CD4-positive, alpha-beta T cell treated with Interleukin-15 for 1 hour (primary cell): ENCODE results near the gene C1QTNF8.

ENCODE experiments used
- DNase-seq: peaks from one replicate; pipeline ENCODE4 v3.0.0-alpha.2; 2020

The C1QTNF8 gene, protein sequence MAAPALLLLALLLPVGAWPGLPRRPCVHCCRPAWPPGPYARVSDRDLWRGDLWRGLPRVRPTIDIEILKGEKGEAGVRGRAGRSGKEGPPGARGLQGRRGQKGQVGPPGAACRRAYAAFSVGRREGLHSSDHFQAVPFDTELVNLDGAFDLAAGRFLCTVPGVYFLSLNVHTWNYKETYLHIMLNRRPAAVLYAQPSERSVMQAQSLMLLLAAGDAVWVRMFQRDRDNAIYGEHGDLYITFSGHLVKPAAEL

DNA sequence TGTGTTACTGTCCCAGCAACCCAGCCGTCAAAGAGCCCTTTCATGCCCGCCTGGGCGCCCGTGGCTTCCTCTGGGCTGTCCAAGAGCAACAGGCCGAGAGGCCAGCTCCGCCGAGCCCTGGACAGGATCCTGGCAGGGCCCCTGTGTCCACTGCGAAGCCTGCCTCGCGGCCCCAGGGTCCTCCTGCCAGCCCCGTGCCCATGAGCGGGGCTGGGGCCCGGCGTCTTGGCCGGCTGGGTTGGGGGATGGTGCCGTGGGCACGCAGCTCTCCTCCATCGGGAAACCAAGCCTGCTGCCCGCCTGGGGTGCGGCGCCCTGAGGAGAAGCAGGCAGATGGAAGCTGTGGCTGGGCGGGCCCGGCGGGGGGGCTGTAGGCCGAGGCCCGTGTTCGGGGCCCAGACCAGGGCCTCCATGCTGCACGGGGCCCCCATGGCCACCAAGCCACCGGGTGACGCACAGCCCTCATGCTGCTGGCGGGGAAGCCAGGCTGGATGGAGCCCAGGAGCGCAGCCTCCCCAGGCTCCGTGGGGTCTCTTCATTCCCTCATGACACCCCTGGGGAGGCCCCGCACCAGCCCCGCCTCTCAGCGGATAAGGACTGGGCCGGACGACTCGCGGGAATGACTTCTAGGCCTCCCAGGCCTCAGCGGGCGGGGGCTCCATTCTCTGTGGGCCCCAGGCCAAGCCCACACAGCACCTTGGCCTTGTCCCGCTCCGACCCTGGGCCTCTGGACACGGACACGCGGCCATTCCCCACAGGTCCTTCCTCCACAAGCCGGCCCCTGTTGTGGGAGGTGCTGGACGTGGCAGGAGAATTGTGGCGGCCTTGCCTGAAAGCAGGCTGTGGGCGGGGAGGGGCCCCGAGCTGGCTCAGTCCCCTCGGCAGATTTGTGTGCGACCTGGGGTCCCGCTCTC is at the start of gene C1QTNF8:
TSS of gene C1QTNF8 (minus strand) at position 76 of the 914 bp plus-strand sequence. CDS start 1,322 bp downstream, outside the sequence.
- no peak for DNase-seq

DNA sequence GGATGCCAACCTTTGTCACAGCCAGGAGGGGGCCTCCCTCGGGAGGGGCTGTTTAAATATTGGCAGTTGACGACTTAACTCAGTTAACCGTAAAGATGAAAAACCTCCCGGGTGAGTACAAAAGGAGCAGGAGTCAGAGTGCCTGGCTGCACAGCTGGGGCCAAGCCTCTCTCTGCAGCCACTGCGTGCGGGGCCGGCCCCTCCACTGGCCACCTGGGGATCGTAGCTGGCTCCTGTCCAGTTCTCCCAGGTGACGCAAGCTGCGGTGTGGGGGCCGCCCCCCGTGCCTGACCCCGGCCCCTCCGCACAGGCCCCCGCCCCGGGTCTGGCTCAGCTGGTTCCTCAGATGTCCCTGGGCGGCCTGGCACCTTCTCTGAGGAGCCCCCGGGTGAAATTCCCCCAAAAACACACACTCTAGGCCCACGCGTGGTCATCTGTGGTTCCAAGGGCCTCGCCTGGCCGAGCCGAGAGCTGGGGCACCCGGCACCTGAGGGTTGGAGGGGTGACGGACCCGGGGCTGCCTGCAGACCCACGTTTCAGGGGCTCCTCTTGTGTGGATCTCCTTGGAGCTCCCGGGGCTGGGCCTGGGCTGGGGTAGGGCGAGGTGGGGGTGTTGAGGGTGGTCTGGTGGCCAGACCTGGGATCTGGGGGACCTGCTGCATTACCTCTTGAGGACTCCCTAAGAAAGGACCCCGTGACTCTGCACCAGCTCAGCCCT is 49.5 kb upstream of the C1QTNF8 start:
- DNase-seq, result no peak

DNA sequence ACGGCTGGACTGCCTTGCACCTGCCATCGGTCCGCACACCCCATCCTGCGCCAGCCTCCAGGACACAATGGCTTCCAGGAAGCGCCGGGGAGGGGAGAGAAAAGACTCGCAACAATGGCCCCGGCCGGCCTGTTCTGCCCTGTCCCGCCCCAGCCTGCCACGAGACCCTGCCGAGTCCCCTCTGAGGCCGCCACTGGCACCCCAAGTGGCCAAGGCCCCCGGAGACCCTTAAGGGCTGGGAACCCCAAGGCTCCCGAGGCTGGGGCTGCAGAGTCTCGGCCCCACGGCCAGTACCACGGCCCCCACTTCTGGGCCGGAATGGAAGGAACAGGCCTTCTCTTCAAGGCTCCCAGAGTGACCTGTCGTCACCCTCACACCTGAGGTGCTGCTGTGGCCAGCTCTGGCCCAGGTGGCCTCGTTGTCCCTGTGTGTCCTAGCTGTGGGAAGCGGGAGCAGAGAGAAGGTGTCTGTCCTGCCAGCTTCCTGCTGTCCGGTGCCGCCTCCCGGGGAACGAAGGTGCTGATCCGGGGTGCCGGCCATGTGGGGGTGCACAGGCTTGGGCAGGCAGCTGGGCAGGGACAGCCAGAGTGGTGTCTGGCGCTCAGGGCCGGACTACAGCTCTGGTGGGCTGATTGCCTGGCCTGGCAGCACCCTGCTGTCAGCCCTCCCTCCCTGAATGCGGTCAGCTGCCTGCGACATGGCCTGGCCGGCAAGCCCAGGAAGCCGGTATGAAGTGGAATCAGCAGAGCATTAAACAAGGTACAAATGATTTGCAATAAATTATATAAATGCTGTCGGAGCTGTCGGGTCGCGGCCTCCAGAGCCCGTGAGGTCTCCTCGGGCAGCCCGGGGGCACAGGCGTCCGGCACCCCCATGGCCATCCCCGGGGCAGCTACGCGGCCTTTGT is 48.7 kb upstream of the C1QTNF8 start:
- DNase-seq, result no peak

DNA sequence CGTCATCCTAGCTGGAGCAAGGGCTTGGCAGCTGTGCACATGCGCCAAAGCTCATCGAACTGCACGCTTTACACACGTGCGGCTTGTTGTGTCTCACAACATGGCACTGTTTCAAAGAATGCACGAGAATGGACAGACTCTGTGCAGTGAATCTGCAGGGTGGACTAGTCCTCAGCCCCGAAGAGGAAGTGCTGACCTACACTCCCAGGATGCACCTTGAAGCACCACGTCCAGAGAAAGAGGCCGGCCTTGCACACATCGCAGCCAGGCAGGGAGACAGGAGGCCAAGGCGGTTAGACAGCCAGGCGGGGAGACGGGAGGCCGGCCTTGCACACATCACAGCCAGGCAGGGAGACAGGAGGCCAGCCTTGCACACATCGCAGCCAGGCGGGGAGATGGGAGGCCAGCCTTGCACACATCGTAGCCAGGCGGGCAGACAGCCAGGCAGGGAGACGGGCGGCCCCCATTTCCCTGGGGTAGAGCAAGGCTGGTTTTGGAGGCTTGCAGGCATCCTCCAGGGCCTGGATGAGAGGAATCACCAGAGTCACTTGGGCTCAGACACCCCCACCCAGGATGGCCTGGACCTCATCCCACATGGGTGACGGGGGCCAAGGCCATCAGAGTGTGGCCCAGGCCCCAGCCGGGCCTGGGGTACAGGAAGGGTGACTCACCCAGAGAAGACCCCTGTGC is 47.9 kb upstream of the C1QTNF8 start:
- DNase-seq, result no peak

DNA sequence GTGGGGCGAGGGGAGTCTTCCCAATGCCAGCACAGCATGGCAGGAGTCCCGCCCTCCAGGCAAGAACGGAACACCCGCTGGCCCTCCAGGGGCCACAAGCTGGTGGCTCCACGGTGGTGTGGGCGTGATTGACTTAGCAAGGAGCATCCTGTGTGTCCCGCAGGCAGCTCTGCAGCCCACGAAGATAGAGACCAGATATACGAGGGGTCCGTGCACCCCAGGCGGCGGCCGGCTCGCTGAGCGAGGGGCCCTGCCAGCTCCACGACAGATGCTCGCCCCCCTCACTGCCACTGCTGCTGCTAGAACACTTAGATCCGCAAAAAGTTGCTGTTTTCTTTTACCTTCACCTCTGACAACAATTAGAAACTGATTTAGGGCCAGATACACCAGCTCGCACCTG is 46.9 kb upstream of the C1QTNF8 start:
- DNase-seq, result no peak

DNA sequence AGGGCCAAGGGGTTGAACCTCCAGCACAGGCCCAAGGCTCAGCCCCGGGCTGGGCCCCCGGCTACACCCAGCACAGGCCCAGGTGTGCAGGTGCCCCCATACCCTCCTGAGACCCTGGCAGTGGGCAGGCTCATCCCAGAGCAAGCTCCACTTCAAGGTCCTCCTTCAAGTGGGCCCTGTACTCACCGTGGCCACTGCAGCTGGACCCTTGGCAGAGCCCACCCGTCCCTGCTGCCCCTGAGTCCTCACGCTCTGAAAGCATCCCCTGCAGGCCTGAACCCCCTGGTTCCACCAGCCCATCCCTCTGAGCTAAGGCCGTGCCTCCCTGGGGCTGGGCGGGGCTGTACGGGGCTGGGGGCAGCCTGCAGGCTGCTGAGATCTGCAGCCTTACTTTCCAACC is 45.7 kb upstream of the C1QTNF8 start:
- no peak for DNase-seq

DNA sequence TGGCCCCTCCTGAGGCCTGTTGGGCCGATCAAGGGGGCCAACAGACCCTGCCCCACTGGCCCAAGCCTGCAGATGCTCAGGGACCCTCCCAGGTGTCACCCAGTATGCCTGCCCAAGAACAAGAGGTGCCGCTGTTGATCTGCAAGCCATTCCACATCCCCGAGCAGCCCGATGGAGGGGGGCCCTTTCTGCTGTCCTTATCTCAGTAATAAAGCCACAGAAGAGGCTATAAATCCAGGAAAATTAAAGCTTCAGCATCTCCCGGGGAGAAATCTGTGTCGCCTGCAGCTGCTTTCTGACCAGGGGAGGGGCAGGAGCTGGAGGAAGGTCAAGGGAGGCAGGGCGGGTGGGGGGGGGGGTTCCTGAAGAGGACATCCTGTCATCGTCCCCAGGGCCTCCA is 45.1 kb upstream of the C1QTNF8 start:
- no peak for DNase-seq

DNA sequence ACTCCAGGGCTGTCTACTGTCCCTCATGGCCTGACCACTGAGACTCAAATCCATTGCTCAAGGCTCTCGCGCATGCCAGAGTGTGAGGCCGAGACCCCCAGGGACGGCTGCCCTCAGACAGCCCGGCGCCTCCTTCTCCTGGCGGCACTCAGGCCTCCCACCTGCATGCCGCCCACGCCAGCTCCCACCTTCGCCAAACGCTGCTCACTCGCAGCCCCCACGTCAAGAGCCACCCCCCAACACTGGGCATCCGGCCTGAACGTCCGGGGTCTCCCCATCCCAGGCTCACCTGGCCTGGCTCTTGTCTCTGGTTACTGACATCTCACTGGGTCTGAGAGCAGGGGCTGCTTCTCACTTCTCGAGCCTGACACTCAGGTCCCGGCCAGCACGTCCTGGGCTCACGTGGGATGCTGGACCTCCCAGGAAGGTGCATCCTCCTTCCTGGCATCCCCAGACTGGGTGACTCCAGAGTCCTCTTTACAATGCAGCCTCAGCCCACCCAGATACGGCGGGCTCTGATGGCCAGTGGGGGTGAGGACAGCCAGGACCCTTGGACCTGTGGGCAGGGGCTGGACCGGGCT is 44.6 kb upstream of the C1QTNF8 start:
- DNase-seq, result no peak

DNA sequence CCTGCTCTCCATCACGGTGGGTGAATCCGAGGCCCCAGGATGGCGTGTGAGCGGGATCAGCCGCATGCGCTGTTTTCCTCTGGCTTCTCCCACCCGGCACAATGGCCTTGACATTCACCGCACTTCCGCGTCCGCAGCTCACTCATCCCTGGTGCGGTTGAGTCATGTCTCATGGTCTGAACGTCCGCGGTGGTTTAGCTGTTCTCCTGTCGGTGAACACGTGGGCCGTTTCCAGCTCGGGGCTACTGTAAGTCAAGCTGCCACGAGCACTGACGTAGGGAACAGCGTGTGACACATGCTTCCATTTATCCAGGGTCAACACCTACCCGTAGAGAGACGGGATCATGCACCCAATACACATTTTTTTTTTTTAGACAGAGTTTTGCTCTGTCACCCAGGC is 41.6 kb upstream of the C1QTNF8 start:
- DNase-seq, result no peak

DNA sequence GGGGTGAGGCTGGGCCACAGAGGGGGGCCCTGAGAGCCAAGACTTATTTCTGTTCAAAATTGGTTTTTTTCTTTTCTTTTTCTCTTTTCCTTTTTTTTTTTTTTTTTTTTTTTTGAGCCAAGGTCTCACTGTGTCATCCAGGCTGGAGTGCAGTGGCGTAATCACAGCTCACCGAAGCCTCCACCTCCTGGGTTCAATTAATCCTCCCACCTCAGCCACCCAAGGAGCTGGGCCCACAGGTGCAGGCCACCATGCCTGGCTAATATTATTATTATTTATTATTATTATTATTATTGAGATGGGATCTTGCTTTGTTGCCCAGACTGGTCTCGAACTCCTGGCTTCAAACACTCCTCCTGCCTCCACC is 39.4 kb upstream of the C1QTNF8 start:
- no peak for DNase-seq

DNA sequence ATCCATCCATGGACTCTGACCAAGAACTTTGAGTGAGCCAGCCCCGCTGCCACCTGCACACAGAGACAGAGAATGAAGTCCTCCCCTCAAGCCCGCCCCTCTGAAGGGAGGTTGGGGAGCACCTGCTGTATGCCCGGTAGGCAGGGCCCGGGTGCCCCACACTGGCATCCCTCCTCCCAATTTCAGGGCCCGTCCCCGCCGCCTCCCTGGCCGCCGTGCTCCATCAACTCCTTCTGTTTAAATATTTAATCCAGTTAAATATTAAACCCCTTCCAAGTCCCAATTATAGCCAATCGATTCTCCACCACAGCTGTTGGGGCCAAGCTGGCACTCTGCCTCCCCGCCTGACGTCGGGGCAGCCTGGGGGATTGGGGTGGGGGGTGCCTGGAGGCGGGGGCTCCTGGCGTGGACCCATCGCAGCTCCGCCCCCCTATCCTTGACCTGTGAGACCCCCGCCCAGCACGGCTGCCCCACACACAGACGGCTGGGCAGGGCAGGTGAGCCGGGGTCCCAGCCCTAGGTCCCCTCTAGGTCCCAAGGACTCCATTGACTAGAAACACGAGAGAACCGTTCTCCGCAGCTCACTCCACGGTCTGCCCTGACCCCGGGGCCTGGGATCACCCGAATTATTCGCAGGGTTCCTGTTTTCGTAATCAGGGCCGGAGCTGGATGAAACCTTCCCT is 38.9 kb upstream of the C1QTNF8 start:
- no peak for DNase-seq

DNA sequence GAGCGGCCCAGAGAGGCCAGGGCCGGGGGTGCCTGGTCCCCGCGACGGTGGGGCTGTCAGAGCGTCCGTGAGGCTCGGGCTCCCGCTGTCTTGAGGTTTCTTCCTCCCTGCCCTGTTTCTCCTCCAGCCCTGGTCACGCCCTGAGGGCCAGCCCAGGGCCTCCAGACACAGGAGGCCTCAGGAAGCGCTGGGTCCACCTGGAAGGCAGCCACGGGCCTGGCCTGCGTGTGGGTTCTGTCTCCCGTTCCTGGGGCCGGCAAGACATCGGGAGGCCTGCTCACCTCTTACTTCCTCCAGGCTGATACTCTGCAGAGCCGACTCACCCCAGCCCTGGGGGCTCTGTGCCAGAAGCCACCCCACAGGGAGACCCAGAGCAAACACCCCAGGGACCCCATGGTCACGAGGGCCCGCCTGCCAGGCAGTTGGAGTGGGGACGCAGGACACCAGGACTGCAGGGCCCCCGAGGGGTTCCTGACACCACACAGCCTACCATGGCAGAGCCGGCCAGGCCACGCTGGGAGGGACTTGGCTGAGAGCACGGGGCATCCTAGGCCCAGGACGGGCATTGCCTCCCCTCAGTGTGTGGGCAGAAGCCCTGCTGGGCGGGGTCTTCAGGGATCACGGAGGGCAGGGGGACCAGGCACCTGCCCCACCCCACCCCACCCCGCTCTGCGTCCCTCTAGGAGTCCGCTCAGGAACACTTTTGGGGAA is 37.9 kb upstream of the C1QTNF8 start:
- no peak for DNase-seq

DNA sequence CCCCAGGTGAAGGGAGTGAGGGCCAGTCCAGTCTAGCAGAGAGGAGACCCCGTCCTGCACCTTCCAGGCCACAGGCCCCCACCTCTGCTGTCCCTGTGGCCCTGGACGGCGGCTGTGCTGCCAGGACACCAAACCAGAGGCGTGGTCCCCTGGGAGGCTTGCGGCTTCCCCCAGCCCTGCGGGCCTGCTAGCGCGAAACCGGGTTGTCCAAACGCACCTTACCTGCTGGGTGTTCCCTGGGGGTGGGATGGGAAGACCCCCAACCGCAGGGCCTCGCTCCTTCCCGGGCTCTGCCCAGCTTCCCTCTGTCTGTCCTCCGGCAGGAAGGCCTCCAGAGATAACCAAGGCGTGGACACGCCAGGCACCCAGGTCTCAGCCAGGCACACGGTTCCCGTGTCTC is 37.2 kb upstream of the C1QTNF8 start:
- no peak for DNase-seq

DNA sequence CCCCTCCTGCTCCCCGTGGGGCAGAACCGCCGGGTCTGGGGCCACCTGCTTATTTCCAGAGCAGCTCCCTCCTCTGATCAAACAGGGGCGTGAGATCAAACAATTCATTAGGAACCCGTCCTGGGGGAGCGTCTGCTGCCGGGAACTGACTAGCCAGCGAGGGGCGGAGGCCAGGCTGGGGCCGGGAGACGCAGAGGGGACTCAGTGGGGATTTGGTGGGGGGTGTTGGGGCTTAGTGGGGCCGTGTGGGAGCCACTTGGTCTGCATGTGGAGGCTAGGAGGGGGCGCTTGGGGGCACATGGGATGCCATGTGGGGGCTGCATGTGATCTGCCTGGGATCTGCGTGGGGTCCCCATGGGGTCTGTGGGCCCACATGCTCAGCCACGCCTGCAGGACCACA is 36.4 kb upstream of the C1QTNF8 start:
- DNase-seq, result no peak

DNA sequence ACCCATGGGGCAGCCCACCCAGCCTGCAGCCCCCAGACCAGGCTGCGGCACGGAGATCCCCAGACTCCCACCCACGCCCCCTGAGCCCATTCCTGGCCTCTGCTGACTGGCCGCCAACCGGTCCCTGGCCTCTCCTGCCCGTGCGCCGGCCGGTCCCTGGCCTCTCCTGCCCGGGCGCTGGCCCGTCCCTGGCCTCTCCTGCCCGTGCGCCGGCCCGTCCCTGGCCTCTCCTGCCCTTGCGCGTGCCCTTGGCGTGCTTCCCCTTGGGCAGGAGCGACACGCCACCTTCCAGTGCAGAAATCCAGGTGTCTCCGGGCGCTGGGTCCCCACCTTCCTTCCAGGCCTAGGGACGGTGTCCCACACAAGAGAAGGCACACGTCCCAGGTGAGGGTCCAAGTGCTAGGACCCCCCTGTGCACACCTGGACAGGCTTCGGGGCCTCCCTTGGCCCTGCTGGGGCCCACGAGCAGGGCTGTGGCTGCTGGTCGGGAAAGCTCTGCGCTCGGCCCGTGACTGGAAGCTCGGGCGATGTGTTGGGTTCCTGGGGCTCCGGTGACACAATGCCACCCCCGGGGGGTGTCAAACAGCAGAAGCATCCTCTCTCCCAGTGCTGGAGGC is 35.4 kb upstream of the C1QTNF8 start:
- no peak for DNase-seq

DNA sequence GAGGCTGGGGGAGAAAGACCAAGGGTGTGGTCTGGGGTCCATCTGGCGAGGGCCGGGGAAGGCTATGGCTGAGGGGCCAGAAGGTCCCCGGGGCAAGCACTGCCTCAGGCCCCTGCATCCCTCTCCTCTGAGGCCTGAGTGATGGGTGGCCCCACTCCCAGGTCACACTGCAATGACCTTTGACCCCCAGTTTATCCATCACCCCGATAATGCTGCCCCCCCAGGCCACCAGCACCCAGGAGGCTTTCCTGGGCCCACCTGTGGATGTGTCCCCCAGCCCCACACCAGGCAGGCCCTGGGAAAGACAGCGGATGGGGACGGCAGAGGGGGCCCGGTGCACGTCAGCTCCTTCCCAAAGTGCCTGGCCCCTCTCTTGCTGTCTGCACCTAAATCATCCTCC is 34.3 kb upstream of the C1QTNF8 start:
- DNase-seq, result no peak

DNA sequence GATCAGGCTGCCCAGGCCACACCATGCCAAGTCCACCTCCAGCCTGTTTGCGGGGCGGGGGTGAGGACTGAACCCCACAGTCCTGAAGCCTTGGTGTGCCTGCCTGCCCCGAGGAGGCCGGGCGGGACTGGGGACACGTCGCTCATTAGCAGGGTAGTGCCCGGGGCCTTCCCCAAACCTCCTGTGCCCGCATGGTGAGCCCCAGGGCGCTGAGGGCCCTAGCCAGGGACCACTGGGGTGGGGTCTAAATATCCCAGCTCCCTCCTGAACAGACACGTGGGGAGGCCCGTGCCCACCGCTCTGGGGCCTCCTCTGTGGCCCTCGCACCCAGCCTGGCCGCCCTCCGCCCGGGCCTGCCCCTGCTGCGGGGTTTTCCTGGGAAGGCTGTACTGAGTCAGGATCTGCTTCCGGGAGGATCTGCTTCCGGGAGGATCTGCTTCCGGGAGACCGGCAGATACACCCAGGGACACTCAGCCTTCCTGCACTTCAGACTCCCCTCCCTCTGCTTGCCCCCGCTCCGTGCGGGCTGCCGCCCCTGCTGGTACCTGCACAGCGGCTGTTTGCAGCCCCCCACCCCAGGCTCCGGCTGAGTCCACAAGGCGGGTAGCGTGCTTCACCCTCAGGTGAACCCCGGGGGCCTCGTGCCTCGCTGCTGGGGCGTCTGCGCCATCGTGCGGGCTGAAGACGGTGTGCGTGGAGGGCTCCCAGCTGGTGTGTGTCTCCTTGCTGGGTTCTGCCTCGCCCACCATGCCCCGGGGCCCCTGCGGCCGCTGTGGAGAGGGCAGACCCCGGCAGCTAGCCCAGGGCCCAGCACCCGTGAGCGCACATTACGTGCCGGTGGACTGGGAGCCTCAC is 33.3 kb upstream of the C1QTNF8 start:
- DNase-seq, result no peak

DNA sequence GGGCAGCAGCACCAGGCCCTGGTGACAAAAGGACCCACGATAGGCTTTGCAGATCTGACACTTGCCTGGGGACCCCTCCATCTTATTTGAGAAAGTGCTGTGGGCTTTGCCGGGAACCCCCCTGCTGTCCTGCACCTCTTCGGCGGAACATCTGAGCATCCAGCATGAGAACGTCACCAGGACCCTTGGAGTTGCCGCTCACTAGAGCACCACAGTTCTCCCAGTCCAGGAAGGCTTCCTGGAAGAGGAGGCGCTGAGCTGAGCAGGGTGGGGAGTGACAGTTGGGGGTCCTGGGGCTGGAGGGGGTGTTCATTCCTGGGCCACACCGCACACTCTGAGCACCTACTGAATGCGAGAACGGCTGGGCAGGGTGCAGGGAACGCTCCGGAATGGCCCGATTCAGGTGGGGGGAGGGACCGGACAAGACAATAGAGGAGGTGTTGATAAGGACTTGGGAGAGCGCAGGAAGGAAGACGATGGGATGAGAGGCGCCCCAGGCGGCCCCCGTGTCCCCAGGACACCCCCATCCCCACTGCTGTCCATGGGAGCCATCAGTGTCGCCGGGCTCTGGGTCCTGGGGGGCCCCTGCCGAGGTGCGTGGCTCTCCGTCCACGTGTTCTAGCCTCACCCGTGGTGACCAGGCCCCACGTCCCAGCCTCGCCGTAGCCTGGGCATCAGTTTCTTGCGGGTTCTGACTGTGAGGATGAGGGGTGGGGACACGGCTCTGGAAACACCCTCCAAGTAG is 32.1 kb upstream of the C1QTNF8 start:
- no peak for DNase-seq
